C4-2B (cell line): ENCODE results near the gene WDR74.

Experiments
- ZFX ChIP-seq: fragments of 450-650 bp; IDR thresholded peaks from 2 replicates; pipeline ENCODE4 v1.6.1; 2017
- TF ChIP-seq, protein P1 (sequence below): fragments of 450-650 bp; conservative IDR thresholded peaks from 2 replicates; pipeline ENCODE4 v1.5.1; 2017; ENCODE audit warnings: mild to moderate bottlenecking

- TF ChIP-seq, protein P1, sequence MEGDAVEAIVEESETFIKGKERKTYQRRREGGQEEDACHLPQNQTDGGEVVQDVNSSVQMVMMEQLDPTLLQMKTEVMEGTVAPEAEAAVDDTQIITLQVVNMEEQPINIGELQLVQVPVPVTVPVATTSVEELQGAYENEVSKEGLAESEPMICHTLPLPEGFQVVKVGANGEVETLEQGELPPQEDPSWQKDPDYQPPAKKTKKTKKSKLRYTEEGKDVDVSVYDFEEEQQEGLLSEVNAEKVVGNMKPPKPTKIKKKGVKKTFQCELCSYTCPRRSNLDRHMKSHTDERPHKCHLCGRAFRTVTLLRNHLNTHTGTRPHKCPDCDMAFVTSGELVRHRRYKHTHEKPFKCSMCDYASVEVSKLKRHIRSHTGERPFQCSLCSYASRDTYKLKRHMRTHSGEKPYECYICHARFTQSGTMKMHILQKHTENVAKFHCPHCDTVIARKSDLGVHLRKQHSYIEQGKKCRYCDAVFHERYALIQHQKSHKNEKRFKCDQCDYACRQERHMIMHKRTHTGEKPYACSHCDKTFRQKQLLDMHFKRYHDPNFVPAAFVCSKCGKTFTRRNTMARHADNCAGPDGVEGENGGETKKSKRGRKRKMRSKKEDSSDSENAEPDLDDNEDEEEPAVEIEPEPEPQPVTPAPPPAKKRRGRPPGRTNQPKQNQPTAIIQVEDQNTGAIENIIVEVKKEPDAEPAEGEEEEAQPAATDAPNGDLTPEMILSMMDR, result no peak
- 0 out of 2 replicates have a peak, but pooled peaks have one; percentile 9 for TF ChIP-seq ZFX
Measured at GRCh38 chr11:62854825-62855570, 15.6 kb upstream of the WDR74 start.
